ENCODE measurements around the gene WDR5B. TPM values are rescaled to one million over a fixed set of nuclear protein-coding genes. Genes with fewer than 3 reads are reported as not detected.

WDR5B gene
- total RNA-seq = 1 to 10 TPM; 2.5 to 6.6 (median 3.9) TPM

DNA sequence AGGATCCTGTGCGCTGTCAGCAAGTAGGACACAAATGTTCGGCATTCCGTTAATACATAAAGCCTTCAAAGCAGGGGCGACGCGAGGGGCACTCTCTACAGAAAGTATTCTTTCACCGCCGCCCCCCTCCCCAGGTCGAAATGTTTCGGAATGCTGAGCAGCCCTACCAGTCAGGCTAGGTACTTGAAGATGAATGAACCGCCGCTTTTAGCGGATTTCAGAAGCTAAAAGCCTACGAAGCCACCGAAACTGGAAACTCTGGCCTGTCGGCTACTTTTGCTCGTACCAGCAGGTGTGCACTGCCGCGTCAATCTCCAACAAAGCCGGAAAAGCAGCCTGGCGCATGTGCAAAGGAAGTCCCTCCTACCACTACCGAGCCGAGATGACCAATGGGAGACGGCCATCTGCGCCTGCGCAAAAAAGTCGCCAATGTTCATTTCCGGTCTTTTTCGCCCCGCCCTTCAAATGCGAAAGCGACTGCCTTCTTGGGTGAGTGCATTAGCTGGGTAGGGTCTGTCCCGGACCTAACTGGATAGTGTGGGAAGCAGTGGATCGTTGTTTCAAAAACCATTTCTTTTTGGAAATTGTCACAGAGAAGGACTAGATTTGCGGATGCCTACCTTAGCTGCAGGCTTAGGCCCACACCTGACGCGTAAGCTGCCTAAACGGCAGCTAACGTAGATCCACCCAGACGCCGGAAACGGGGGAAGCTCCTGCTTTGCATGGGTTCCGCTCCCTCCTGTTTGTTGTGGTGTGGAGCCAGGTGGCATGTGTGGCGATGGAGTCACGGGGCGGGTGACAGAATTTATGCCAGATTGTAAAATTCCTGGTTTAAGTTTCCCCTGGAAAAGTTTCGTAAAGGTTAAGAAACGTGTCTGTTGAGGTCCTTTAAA is at the start of gene WDR5B:
WDR5B (minus strand) TSS at position 301 of the 893 bp plus-strand sequence. CDS start 534 bp downstream, outside the sequence.
- Histone ChIP-seq H3K9me3 (no peaks in the 10 kb centered on the region), H3K4me3 (peak within 1 kb of the TSS; percentile 59), H3K4me1 (peaks cover 30% of the 10 kb centered on the region), H3K27me3 (no peaks in the 10 kb centered on the region), H3K36me3 (no peaks in the 10 kb centered on the region), H3K27ac (peak within 1 kb of the TSS; percentile 87)
- DNase-seq (ENCODE audit: low spot score in 2 of 2) = peak; percentile 99
- 0% methylated on average over 48 of the region's 48 CpGs for WGBS
- no peak for TF ChIP-seq EP300 (IDR thresholded peaks at IDR 0.05)
- TF ChIP-seq POLR2A (IDR thresholded peaks at IDR 0.05) = peak in 1 of 2 donors; percentile 90
- TF ChIP-seq POLR2AphosphoS5 (IDR thresholded peaks at IDR 0.05) = peak in 2 of 3 donors; percentile 57 to 92
- TF ChIP-seq, protein P1, sequence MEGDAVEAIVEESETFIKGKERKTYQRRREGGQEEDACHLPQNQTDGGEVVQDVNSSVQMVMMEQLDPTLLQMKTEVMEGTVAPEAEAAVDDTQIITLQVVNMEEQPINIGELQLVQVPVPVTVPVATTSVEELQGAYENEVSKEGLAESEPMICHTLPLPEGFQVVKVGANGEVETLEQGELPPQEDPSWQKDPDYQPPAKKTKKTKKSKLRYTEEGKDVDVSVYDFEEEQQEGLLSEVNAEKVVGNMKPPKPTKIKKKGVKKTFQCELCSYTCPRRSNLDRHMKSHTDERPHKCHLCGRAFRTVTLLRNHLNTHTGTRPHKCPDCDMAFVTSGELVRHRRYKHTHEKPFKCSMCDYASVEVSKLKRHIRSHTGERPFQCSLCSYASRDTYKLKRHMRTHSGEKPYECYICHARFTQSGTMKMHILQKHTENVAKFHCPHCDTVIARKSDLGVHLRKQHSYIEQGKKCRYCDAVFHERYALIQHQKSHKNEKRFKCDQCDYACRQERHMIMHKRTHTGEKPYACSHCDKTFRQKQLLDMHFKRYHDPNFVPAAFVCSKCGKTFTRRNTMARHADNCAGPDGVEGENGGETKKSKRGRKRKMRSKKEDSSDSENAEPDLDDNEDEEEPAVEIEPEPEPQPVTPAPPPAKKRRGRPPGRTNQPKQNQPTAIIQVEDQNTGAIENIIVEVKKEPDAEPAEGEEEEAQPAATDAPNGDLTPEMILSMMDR (IDR thresholded peaks at IDR 0.05) = peak in 1 of 2 donors; percentile 3

DNA sequence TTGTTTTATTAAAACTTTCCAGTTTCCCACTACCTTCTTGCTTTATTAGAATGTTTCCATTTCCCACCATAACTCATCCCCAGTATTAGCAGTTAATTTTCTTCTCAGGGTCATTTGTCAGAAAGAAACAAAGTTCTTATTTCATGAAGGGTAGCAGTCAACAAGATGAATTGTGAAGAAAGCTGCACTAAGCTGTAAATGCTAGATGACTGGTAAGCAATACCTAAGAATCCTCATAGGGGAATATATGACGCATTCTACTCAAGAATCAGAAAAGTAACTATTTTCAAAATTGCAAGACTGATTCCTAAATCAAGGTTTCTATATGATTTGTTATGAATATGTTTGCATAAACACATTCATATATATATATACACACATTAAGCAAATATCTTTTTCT is 48.8 kb upstream of the WDR5B start:
- Histone ChIP-seq H3K27me3 (no peaks in the 10 kb centered on the region), H3K9me3 (no peaks in the 10 kb centered on the region), H3K4me3 (no peak overlapping the region), H3K27ac (no peak overlapping the region), H3K36me3 (peaks cover 42% of the 10 kb centered on the region), H3K4me1 (peaks cover 3% of the 10 kb centered on the region)
- TF ChIP-seq, protein P1 (IDR thresholded peaks at IDR 0.05) = no peak
- no peak for TF ChIP-seq POLR2AphosphoS5 (IDR thresholded peaks at IDR 0.05)
- WGBS = 100% methylated on average over 1 of the region's 1 CpG
- DNase-seq (ENCODE audit: low spot score in 2 of 2) = no peak

DNA sequence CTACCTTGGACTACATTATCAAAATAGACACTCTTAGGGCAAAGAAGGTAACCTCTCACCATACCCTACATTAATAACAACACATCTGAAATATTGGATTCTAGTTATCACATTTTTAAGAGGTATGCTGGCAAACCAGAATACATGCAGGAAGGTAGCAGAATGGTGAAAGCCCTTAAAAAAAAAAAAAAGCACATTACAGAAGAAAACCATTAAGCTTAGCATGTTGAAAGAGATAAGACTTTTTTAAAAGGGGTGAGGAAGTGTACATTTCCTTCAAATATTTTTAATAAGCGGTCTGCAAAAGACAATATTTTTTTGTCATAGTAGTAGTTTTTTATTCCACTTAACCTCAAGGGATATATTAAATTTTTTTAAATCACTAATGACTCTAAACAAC is 46.5 kb upstream of the WDR5B start:
- H3K27ac ChIP-seq = no peak overlapping the region
- WGBS = 94% methylated on average over 1 of the region's 1 CpG
- no peak overlapping the region for H3K4me3 ChIP-seq
- H3K27me3 ChIP-seq = no peaks in the 10 kb centered on the region
- no peaks in the 10 kb centered on the region for H3K4me1 ChIP-seq
- H3K9me3 ChIP-seq = no peaks in the 10 kb centered on the region
- H3K36me3 ChIP-seq = peaks cover 56% of the 10 kb centered on the region
- no peak for DNase-seq (ENCODE audit: low spot score in 2 of 2)
- TF ChIP-seq POLR2AphosphoS5 (IDR thresholded peaks at IDR 0.05) (no peak), EP300 (IDR thresholded peaks at IDR 0.05) (no peak), POLR2A (IDR thresholded peaks at IDR 0.05) (no peak)
- TF ChIP-seq, protein P1 (IDR thresholded peaks at IDR 0.05) = no peak

DNA sequence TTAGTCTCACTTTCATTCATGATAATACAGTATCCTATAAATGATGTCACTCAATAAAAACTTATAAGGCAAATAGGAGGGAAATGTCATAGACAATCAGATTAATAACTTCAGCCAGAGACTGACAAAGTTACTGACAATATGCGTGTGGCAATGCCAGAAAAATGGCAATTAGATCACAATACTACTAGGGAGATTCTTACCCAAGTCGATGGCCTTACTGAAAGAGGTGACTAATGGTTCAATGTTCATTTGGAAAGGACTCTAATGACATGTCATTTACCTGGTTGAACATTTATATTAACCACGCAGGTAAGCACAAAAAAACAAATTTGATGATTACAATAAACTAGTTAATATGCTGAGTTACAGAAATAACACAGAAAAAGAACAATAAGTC is 45.9 kb upstream of the WDR5B start:
- no peaks in the 10 kb centered on the region for H3K27me3 ChIP-seq

DNA sequence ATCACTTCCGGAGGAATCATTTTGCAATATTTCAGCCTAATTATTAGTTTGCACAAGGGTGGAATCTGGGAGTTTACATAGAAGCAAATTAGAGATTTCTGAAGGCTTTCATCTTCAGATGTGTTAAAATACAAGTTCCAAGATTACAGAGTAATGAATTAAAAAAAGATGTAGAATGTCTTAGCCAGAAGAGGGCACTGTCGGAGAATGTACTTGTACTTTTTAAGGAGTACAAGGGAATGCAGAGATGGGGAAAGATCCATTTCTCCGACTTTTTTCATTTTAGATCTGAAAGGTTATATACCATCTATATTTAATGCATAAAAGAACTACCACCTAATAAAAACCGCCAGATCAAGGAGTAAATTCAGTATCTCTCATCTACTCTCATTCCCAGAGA is 43.1 kb upstream of the WDR5B start:
- no peak for DNase-seq (ENCODE audit: low spot score in 2 of 2)
- 54% methylated on average over 4 of the region's 4 CpGs for WGBS
- Histone ChIP-seq H3K4me1 (no peaks in the 10 kb centered on the region), H3K36me3 (peaks cover 62% of the 10 kb centered on the region), H3K9me3 (no peaks in the 10 kb centered on the region), H3K27ac (no peak overlapping the region), H3K4me3 (no peak overlapping the region), H3K27me3 (no peaks in the 10 kb centered on the region)
- no peak for TF ChIP-seq POLR2AphosphoS5 (IDR thresholded peaks at IDR 0.05)
- no peak for TF ChIP-seq EP300 (IDR thresholded peaks at IDR 0.05)
- TF ChIP-seq, protein P1 (IDR thresholded peaks at IDR 0.05) = peak in 1 of 2 donors; percentile 7
- TF ChIP-seq POLR2A (IDR thresholded peaks at IDR 0.05) = no peak

More for the DNA sequence above, 45.9 kb upstream of the WDR5B start:
- H3K27ac ChIP-seq = no peak overlapping the region
- TF ChIP-seq POLR2A (IDR thresholded peaks at IDR 0.05) = no peak
- no peaks in the 10 kb centered on the region for H3K9me3 ChIP-seq
- H3K36me3 ChIP-seq = peaks cover 60% of the 10 kb centered on the region
- H3K4me3 ChIP-seq = no peak overlapping the region
- H3K4me1 ChIP-seq = no peaks in the 10 kb centered on the region
- DNase-seq (ENCODE audit: low spot score in 2 of 2) = no peak
- WGBS = 91% methylated on average over 3 of the region's 3 CpGs
